ENCODE measurements around the gene POLR2E. TPM values are rescaled to one million over a fixed set of nuclear protein-coding genes. Genes with fewer than 3 reads are reported as not detected.

Gene POLR2E
- total RNA-seq, 2 experiments from 2014 or later, result 271 to 282 TPM

- no peak overlapping the region for H3K4me3 Mint-ChIP-seq
- H3K9me3 Mint-ChIP-seq, result no peaks in the 10 kb centered on the region
- no peak for DNase-seq
- peaks cover 66% of the 10 kb centered on the region for H3K36me3 Mint-ChIP-seq (ENCODE audit: low read depth)
- no peak overlapping the region for H3K27ac Mint-ChIP-seq
- peaks cover 58% of the 10 kb centered on the region for H3K4me1 Mint-ChIP-seq (ENCODE audit: low read depth)
- CTCF ChIA-PET, result interaction anchor here (0.7 to 3.9 kb wide), 3 partner anchors 9 to 15 kb away, joined by 3 to 22 read pairs (median 4); partner anchors contain the start of gene ARHGAP45
- no peak for TF ChIP-seq CTCF (IDR thresholded peaks at IDR 0.05)
- intact Hi-C loops (cut with micrococcal nuclease), result no loop called here
- POLR2A ChIA-PET, result interaction anchor here (0.6 to 12.2 kb wide), 17 partner anchors 6 to 188 kb away, joined by 3 to 148 read pairs (median 5); partner anchors contain the start of genes CIRBP, CNN2, POLR2E and RNU6-2
- H3K27me3 Mint-ChIP-seq, result no peaks in the 10 kb centered on the region
- no peak for ATAC-seq
Observed at GRCh38 chr19:1081301-1082164, 13.6 kb downstream of the POLR2E start.

- Mint-ChIP-seq H3K9me3 (no peaks in the 10 kb centered on the region), H3K4me3 (no peak overlapping the region), H3K4me1 (ENCODE audit: low read depth) (peaks cover 62% of the 10 kb centered on the region), H3K27me3 (no peaks in the 10 kb centered on the region), H3K36me3 (ENCODE audit: low read depth) (peaks cover 69% of the 10 kb centered on the region), H3K27ac (no peak overlapping the region)
- POLR2A ChIA-PET, result interaction anchor here (0.9 to 12.2 kb wide), 15 partner anchors 7 to 189 kb away, joined by 3 to 148 read pairs (median 5); partner anchors contain the start of genes ARHGAP45, CBARP, CIRBP and CNN2
- no peak for ATAC-seq
- no peak for TF ChIP-seq CTCF (IDR thresholded peaks at IDR 0.05)
- DNase-seq, result peak; percentile 7
- CTCF ChIA-PET, result interaction anchor here (0.6 to 3.9 kb wide), 9 partner anchors 10 to 164 kb away, joined by 3 to 22 read pairs (median 4); partner anchors contain the start of gene ARHGAP45
- intact Hi-C loops (cut with micrococcal nuclease), result no loop called here
Observed at GRCh38 chr19:1080360-1081161, 14.6 kb downstream of the POLR2E start.

GRCh38 chr19:1079566-1080111 lies 15.5 kb downstream of the POLR2E start:
- ATAC-seq, result peak; percentile 14
- H3K27me3 Mint-ChIP-seq, result no peaks in the 10 kb centered on the region
- no peak for TF ChIP-seq CTCF (IDR thresholded peaks at IDR 0.05)
- H3K36me3 Mint-ChIP-seq (ENCODE audit: low read depth), result peaks cover 64% of the 10 kb centered on the region
- intact Hi-C loops (cut with micrococcal nuclease), result loop anchor here (5.0 kb wide), 1 partner anchor 52 kb away; the partner anchor contains the start of gene CNN2
- POLR2A ChIA-PET, result interaction anchor here (0.9 to 12.2 kb wide), 12 partner anchors 8 to 190 kb away, joined by 3 to 148 read pairs (median 6); partner anchors contain the start of genes ARHGAP45, CBARP, CIRBP and POLR2E
- peak overlapping the region; percentile 61 for H3K27ac Mint-ChIP-seq
- peaks cover 59% of the 10 kb centered on the region for H3K4me1 Mint-ChIP-seq (ENCODE audit: low read depth)
- H3K4me3 Mint-ChIP-seq, result peak overlapping the region; percentile 16
- DNase-seq, result peak; percentile 92
- CTCF ChIA-PET, result interaction anchor here (0.6 to 3.9 kb wide), 7 partner anchors 13 to 164 kb away, joined by 3 to 22 read pairs (median 4); partner anchors contain the start of gene ARHGAP45
- H3K9me3 Mint-ChIP-seq, result no peaks in the 10 kb centered on the region

- peak overlapping the region; percentile 88 for H3K27ac Mint-ChIP-seq
- intact Hi-C loops (cut with micrococcal nuclease), result loop anchor here (5.0 kb wide), 1 partner anchor 50 kb away; the partner anchor contains the start of gene CNN2
- CTCF ChIA-PET, result interaction anchor here (1.1 to 3.6 kb wide), 5 partner anchors 10 to 55 kb away, joined by 3 to 17 read pairs (median 6); partner anchors contain the start of genes ARHGAP45 and RNU6-2
- H3K4me1 Mint-ChIP-seq (ENCODE audit: low read depth), result peaks cover 69% of the 10 kb centered on the region
- H3K36me3 Mint-ChIP-seq (ENCODE audit: low read depth), result peaks cover 64% of the 10 kb centered on the region
- H3K27me3 Mint-ChIP-seq, result no peaks in the 10 kb centered on the region
- TF ChIP-seq CTCF (IDR thresholded peaks at IDR 0.05), result no peak
- POLR2A ChIA-PET, result interaction anchor here (0.9 to 12.2 kb wide), 10 partner anchors 10 to 164 kb away, joined by 3 to 148 read pairs (median 6); partner anchors contain the start of genes ARHGAP45, CNN2, POLR2E and RNU6-2
- ATAC-seq, result peak; percentile 74
- H3K4me3 Mint-ChIP-seq, result peak overlapping the region; percentile 71
- peak; percentile 97 for DNase-seq
- H3K9me3 Mint-ChIP-seq, result no peaks in the 10 kb centered on the region
Observed at GRCh38 chr19:1076951-1077350, 18.2 kb downstream of the POLR2E start.

All from activated CD8-positive, alpha-beta T cell treated with anti-CD3 and anti-CD28 coated beads for 36 hours (primary cell).